ENCODE measurements around the gene MAP6. TPM values are rescaled to one million over a fixed set of nuclear protein-coding genes. Genes with fewer than 3 reads are reported as not detected.

Gene MAP6
- total and polyA plus RNA-seq, 9 of the 15 experiments (the other 6 are each of a cell fraction or from before 2014, with no cell fraction given) = not detected

DNA sequence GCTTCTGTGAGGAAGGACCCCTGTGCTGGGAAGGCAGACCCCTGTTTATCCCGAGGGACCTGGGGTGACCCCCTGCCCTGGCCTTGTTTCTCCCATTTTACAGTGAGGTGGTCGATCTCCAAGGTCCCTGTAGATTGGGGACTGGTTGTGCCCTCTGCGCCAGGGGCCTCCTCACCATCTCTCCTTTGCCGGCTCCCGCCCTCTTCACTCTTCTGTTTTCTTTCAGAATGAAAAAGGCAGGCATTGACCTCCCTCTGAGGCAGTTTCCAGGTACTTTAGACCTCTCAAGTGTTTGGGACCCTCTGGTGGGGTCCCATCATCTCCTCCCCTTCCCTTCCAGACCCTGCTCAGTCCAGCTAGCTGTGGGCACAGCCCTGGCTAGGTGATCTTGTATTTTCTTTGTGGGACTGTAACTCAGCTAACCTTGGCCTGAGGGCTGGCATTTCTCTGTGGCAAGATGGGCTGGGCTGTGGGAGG lies 105.3 kb downstream of the MAP6 start:
- H2AFZ ChIP-seq (ENCODE audit: low read depth, low read length) = peak overlapping the region; percentile 86; the same call in 1 of the 2 replicates
- intact Hi-C loops (cut with micrococcal nuclease) (no loop called here), in situ Hi-C loops (cut with MboI) (no loop called here)
- peaks cover 43% of the 10 kb centered on the region for H3K79me2 ChIP-seq (ENCODE audit: control insufficient read depth, insufficient read depth, low read length)
- ChIA-PET POLR2A (interaction anchor here (0.7 to 10.5 kb wide), 8 partner anchors 8 to 614 kb away, joined by 3 to 115 read pairs (median 4); partner anchors contain the start of genes SPCS2 and XRRA1), CTCF (ENCODE audit: low intra/inter-chr PET ratio) (interaction anchor here (0.7 to 1.2 kb wide), 2 partner anchors 151 to 175 kb away, joined by 3 read pairs; no protein-coding TSS in a partner anchor)
- BruUV-seq (replicated peaks) = no TSS peak
- no peaks in the 10 kb centered on the region for H3K9me3 ChIP-seq (replicated peaks; ENCODE audit: control insufficient read depth, insufficient read depth, low read depth, low read length)
- WGBS (ENCODE audit: insufficient coverage, low coverage, missing lambda C conversion rate) = 27% methylated on average over 5 of the region's 5 CpGs
- DNase-seq (ENCODE audit: extremely low read depth in 1 of 4, low spot score in 3 of 4) = no peak
- ATAC-seq = no peak
- H3K9ac ChIP-seq (ENCODE audit: insufficient read depth in 1 of 2, low read depth in 2 of 2, low read length in 2 of 2) = peak overlapping the region; percentile 78 to 94
- peaks cover 45 to 60% of the 10 kb centered on the region in 2 experiments for H3K4me1 ChIP-seq (replicated peaks in 1 of 2; ENCODE audit: control insufficient read depth in 2 of 2, insufficient read depth in 2 of 2, low read length in 2 of 2)
- FAIRE-seq = no peak
- H4K20me1 ChIP-seq (replicated peaks; ENCODE audit: control insufficient read depth, insufficient read depth, low read length) = no peaks in the 10 kb centered on the region
- peak overlapping the region; percentile 77 for H3K27ac ChIP-seq (ENCODE audit: extremely low read depth, low read depth, low read length)
- no peaks in the 10 kb centered on the region for H3K27me3 ChIP-seq (ENCODE audit: control insufficient read depth in 2 of 2, insufficient read depth in 2 of 2, low read length in 2 of 2)
- TF ChIP-seq ZNF311 (CRISPR knock-in tag; IDR thresholded peaks at IDR 0.05) (no peak), KAT7 (CRISPR knock-in tag; IDR thresholded peaks at IDR 0.05; ENCODE audit: borderline replicate concordance) (0 out of 2 replicates have a peak, but pooled peaks have one; percentile 0), ZC3H4 (CRISPR knock-in tag; IDR thresholded peaks at IDR 0.05; ENCODE audit: borderline replicate concordance) (peak; percentile 27; the same call in 1 of the 2 replicates), KLF1 (tag; IDR thresholded peaks at IDR 0.05) (no peak), CBX5 (IDR thresholded peaks at IDR 0.05; ENCODE audit: borderline replicate concordance, low read depth) (no peak), MTA3 (IDR thresholded peaks at IDR 0.05; ENCODE audit: borderline replicate concordance) (no peak), FOXA1 (IDR thresholded peaks at IDR 0.05; ENCODE audit: borderline replicate concordance) (no peak)
- peaks cover 4% of the 10 kb centered on the region for H3K9me1 ChIP-seq (ENCODE audit: control insufficient read depth, insufficient read depth, low read length)
- peak overlapping the region; percentile 64 for H3K4me3 ChIP-seq
- H3K4me2 ChIP-seq (ENCODE audit: insufficient read depth, low read length) = peak overlapping the region; percentile 88
- peaks cover 46% of the 10 kb centered on the region for H3K36me3 ChIP-seq (ENCODE audit: control insufficient read depth, insufficient read depth, low read length)

Measured in K562 (cell line).